Mesothelial cell of epicardium (in vitro differentiated cells): Measurements from ENCODE around the gene CRYBB1. TPM values are rescaled to one million over a fixed set of nuclear protein-coding genes. Genes with fewer than 3 reads are reported as not detected.

ENCODE experiments used
- DNase-seq, 2 experiments: peaks; one replicate each; pipeline ENCODE4 v3.0.0; 2021; ENCODE audit warnings: low spot score in 2 of 2; ENCODE audit not compliant: unreplicated experiment in 2 of 2
- H3K27ac Mint-ChIP-seq: 2 replicates; pipeline ENCODE4 v1.8.0; 2021; ENCODE audit warnings: mixed read lengths
- H3K27me3 Mint-ChIP-seq: 2 replicates; pipeline ENCODE4 v1.8.0; 2021; ENCODE audit warnings: low read depth, mixed read lengths
- H3K36me3 Mint-ChIP-seq: 2 replicates; pipeline ENCODE4 v1.8.0; 2021; ENCODE audit warnings: mixed read lengths
- H3K4me1 Mint-ChIP-seq: 2 replicates; pipeline ENCODE4 v1.8.0; 2021; ENCODE audit warnings: mixed read lengths
- H3K4me3 Mint-ChIP-seq: 2 replicates; pipeline ENCODE4 v1.8.0; 2021; ENCODE audit warnings: mild to moderate bottlenecking, moderate library complexity, mixed read lengths
- H3K9me3 Mint-ChIP-seq: 2 replicates; pipeline ENCODE4 v1.8.0; 2021; ENCODE audit warnings: mixed read lengths
- total RNA-seq: library from RNA; stranded (reverse); gene quantifications from 3 replicates; pipeline ENCODE4 v1.2.1, GENCODE V29; 2021
- TF ChIP-seq, protein P1 (sequence below): fragments of 200-600 bp; sonication (generic); IDR thresholded peaks from one replicate; pipeline ENCODE4 v1.5.0; 2021; ENCODE audit warnings: antibody characterized with exemption; ENCODE audit not compliant: unreplicated experiment

CRYBB1 gene
- total RNA-seq, 1 donor from 2014 or later: not detected

- Mint-ChIP-seq H3K36me3 (no peaks in the 10 kb centered on the region), H3K27ac (no peak overlapping the region), H3K9me3 (peaks cover 4% of the 10 kb centered on the region), H3K4me3 (no peak overlapping the region), H3K27me3 (peaks cover 17% of the 10 kb centered on the region), H3K4me1 (peaks cover 6% of the 10 kb centered on the region)
- TF ChIP-seq, protein P1, sequence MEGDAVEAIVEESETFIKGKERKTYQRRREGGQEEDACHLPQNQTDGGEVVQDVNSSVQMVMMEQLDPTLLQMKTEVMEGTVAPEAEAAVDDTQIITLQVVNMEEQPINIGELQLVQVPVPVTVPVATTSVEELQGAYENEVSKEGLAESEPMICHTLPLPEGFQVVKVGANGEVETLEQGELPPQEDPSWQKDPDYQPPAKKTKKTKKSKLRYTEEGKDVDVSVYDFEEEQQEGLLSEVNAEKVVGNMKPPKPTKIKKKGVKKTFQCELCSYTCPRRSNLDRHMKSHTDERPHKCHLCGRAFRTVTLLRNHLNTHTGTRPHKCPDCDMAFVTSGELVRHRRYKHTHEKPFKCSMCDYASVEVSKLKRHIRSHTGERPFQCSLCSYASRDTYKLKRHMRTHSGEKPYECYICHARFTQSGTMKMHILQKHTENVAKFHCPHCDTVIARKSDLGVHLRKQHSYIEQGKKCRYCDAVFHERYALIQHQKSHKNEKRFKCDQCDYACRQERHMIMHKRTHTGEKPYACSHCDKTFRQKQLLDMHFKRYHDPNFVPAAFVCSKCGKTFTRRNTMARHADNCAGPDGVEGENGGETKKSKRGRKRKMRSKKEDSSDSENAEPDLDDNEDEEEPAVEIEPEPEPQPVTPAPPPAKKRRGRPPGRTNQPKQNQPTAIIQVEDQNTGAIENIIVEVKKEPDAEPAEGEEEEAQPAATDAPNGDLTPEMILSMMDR: no peak
- no peak for DNase-seq
Observed at GRCh38 chr22:26592421-26592891, 25.4 kb downstream of the CRYBB1 start.

DNA sequence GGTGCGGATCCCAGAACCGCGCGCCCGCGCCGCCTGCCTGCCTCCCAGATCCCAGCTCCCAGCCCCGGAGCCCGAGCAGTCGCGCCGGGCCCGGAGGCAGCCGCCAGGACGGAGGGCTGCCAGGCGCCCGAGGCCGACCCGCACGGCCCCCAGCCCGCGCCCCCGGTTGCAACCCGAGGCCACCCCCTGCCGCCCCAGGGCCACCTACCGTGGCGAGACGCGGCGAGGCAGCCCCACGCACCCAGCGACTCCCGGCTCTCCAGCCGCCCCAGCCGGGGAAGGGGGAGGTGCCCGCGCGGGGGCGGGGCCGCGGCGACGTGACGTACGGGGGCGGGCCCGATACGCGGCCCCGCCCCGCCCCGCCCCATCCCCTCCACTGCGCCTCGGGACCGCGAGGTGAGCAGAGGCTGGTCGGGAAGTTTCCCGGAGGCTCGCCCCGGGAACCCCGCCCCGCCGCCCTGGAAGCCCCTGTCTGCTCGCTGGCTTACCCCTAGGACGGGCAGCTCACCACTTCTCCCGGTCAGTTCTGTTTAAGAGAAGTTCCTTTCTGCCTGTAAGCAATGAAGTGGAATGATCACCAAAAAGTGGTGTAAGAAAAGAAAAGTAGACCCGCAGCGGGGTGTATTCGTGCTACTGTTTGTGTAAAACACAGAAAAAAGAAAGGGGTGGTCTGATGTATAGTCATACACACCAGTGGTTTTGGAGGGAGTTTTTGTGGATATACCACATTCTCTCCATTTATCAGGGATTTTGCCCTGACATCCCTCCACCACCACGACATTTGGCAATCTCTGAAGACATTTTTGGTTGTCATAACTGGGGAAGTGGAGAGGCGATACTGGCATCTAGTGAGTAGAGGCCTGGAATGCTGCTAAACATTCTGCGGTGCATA lies 27.7 kb downstream of the CRYBB1 start, which contains the start of gene TPST2:
Gene TPST2 (minus strand): TSS at position 288 of the 892 bp plus-strand sequence. CDS start 48,502 bp downstream, outside the sequence.
- peaks cover 12% of the 10 kb centered on the region for H3K4me1 Mint-ChIP-seq
- H3K36me3 Mint-ChIP-seq: no peaks in the 10 kb centered on the region
- TF ChIP-seq, protein P1: no peak
- H3K9me3 Mint-ChIP-seq: peaks cover 4% of the 10 kb centered on the region
- peak within 1 kb of the TSS; percentile 75 for H3K27ac Mint-ChIP-seq
- peaks cover 7% of the 10 kb centered on the region for H3K27me3 Mint-ChIP-seq
- peak; percentile 71 to 85 for DNase-seq
- H3K4me3 Mint-ChIP-seq: peak within 1 kb of the TSS; percentile 79

- peak overlapping the region; percentile 43 for H3K27ac Mint-ChIP-seq
- TF ChIP-seq, protein P1: no peak
- H3K4me3 Mint-ChIP-seq: peak overlapping the region; percentile 74
- peak; percentile 33 to 44 for DNase-seq
- H3K27me3 Mint-ChIP-seq: peaks cover 7% of the 10 kb centered on the region
- peaks cover 4% of the 10 kb centered on the region for H3K9me3 Mint-ChIP-seq
- H3K4me1 Mint-ChIP-seq: peaks cover 15% of the 10 kb centered on the region
- H3K36me3 Mint-ChIP-seq: no peaks in the 10 kb centered on the region
Observed at GRCh38 chr22:26589367-26589844, 28.4 kb downstream of the CRYBB1 start.

DNA sequence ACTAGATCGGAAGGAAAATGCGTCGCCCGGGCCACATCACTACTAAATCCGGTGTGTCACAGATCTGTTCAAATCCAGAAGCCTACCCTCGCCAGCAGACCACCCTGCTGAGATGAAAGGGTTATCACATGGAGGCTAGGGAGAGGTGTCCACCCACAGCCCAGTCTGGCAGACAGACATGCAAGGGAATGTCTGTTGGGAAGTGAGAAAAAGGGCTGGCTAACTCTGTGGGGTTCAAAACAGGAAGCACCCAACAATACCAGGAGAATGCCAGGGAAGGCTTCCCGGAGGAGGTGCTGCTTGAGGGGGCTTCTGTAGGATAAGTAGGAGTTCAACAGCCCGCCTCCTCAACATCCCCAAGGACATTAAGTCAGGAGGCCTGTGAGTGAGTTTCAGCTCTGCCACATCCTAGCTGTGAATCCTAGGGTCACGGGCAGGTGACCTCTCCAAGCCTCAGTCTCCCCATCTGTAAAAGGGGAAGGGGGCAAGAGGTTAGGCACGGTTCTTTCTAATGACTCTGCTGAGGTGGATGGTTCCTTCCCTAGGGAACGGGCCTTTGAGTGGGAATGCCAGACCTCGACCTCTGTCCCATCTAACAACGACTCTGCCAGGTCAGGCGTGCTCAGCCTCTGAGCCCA lies 29.0 kb downstream of the CRYBB1 start:
- Mint-ChIP-seq H3K4me1 (peaks cover 17% of the 10 kb centered on the region), H3K9me3 (peaks cover 4% of the 10 kb centered on the region), H3K27ac (peak overlapping the region; percentile 43), H3K4me3 (peak overlapping the region; percentile 74), H3K36me3 (no peaks in the 10 kb centered on the region), H3K27me3 (peaks cover 7% of the 10 kb centered on the region)
- DNase-seq: no peak
- TF ChIP-seq, protein P1: no peak

- TF ChIP-seq, protein P1: no peak
- Mint-ChIP-seq H3K27me3 (peaks cover 6% of the 10 kb centered on the region), H3K36me3 (no peaks in the 10 kb centered on the region), H3K4me3 (peak overlapping the region; percentile 74), H3K9me3 (peaks cover 4% of the 10 kb centered on the region), H3K27ac (no peak overlapping the region), H3K4me1 (peaks cover 17% of the 10 kb centered on the region)
- no peak for DNase-seq
Observed at GRCh38 chr22:26587991-26588613, 29.7 kb downstream of the CRYBB1 start.
